Measurements from ENCODE around the gene DENND4A. TPM values are rescaled to one million over a fixed set of nuclear protein-coding genes. Genes with fewer than 3 reads are reported as not detected.

DENND4A gene
- total RNA-seq, 1 experiment from 2014 or later, result 9.0 TPM

Small RNAs within 50 kb of the gene (small RNA-seq; reads per million reads assigned to genes)
- gene MIR4511 (not detected), gene SNORD13E (4.9 reads per million, percentile 82 among the genes with 10 or more reads in this experiment)

Other genes with a start within 250 kb of the DENND4A start
- 51.8 and 55.1 TPM in 2 replicates for gene INTS14, start 181.2 kb downstream of the DENND4A start, total RNA-seq (2014; rRNA removed; shearing (Covaris generic))
- gene SLC24A1, start 170.4 kb downstream of the DENND4A start, total RNA-seq (2014; rRNA removed; shearing (Covaris generic)), result 4.0 and 5.1 TPM in 2 replicates
- 233 and 329 TPM in 2 replicates for gene RAB11A, start 77.2 kb upstream of the DENND4A start, total RNA-seq (2014; rRNA removed; shearing (Covaris generic))